WTC11 (cell line): Measurements from ENCODE around the gene ZNF664. TPM values are rescaled to one million over a fixed set of nuclear protein-coding genes. Genes with fewer than 3 reads are reported as not detected.

Experiments used
- ATAC-seq: fragments of 200-7000 bp; cut with Tn5 transposase; 2 replicates; pipeline ENCODE4 v1.10.0; 2021; ENCODE audit warnings: mild to moderate bottlenecking, moderate library complexity
- CTCF ChIA-PET: fragments of 300-600 bp; sonication (Branson Sonifier 250); formaldehyde crosslinking; loops from one replicate; lab custom pipeline; 2021; ENCODE audit warnings: antibody characterized with exemption; lab: Charles Lee
- POLR2A ChIA-PET: fragments of 350-600 bp; sonication (Branson Sonifier 250); formaldehyde crosslinking; loops from one replicate; lab custom pipeline; 2021; ENCODE audit warnings: antibody characterized with exemption; lab: Charles Lee
- DNase-seq: peaks from one replicate; pipeline ENCODE4 v3.0.0; 2021; ENCODE audit warnings: low spot score
- H3K27ac Mint-ChIP-seq: 2 replicates; pipeline ENCODE4 v1.8.0; 2021; ENCODE audit warnings: mixed read lengths
- H3K27me3 Mint-ChIP-seq: 2 replicates; pipeline ENCODE4 v1.8.0; 2021; ENCODE audit warnings: low read depth, mild to moderate bottlenecking, moderate library complexity, mixed read lengths
- H3K36me3 Mint-ChIP-seq: 2 replicates; pipeline ENCODE4 v1.8.0; 2021; ENCODE audit warnings: mixed read lengths
- H3K4me1 Mint-ChIP-seq: 2 replicates; pipeline ENCODE4 v1.8.0; 2022; ENCODE audit warnings: mixed read lengths
- H3K4me3 Mint-ChIP-seq: 2 replicates; pipeline ENCODE4 v1.8.0; 2021; ENCODE audit warnings: mild to moderate bottlenecking, moderate library complexity, mixed read lengths
- H3K9me3 Mint-ChIP-seq: 2 replicates; pipeline ENCODE4 v1.8.0; 2021; ENCODE audit warnings: mixed read lengths
- ATF1 ChIP-seq: sonication (generic); formaldehyde crosslinking; IDR thresholded peaks from 2 replicates; pipeline ENCODE4 v1.8.1; 2023; ENCODE audit warnings: mild to moderate bottlenecking, moderate library complexity, missing genetic modification reagents
- ESRRA ChIP-seq: sonication (generic); formaldehyde crosslinking; IDR thresholded peaks from 2 replicates; pipeline ENCODE4 v1.8.1; 2022; ENCODE audit warnings: mild to moderate bottlenecking, missing genetic modification reagents, borderline replicate concordance
- FOXP1 ChIP-seq: sonication (generic); formaldehyde crosslinking; IDR thresholded peaks from 2 replicates; pipeline ENCODE4 v1.8.0; 2022; ENCODE audit warnings: missing genetic modification reagents, mild to moderate bottlenecking, moderate library complexity, borderline replicate concordance
- JUN ChIP-seq: sonication (generic); formaldehyde crosslinking; IDR thresholded peaks from 2 replicates; pipeline ENCODE4 v1.8.0; 2023; ENCODE audit warnings: mild to moderate bottlenecking, missing genetic modification reagents
- OVOL2 ChIP-seq: fragments of 250-450 bp; sonication (Bioruptor Pico); IDR thresholded peaks from 2 replicates; pipeline ENCODE4 v1.9.0; 2021; ENCODE audit warnings: mild to moderate bottlenecking, borderline replicate concordance
- TCF7 ChIP-seq: sonication (generic); formaldehyde crosslinking; IDR thresholded peaks from 2 replicates; pipeline ENCODE4 v1.8.0; 2022; ENCODE audit warnings: mild to moderate bottlenecking, low read depth, missing genetic modification reagents, moderate library complexity
- TEAD1 ChIP-seq: sonication (generic); formaldehyde crosslinking; IDR thresholded peaks from 2 replicates; pipeline ENCODE4 v1.8.0; 2022; ENCODE audit warnings: mild to moderate bottlenecking, missing genetic modification reagents
- TEAD4 ChIP-seq: sonication (generic); formaldehyde crosslinking; IDR thresholded peaks from 2 replicates; pipeline ENCODE4 v1.8.0; 2022; ENCODE audit warnings: mild to moderate bottlenecking, missing genetic modification reagents
- ZNF121 ChIP-seq: sonication (generic); formaldehyde crosslinking; IDR thresholded peaks from 2 replicates; pipeline ENCODE4 v1.8.0; 2023; ENCODE audit warnings: missing genetic modification reagents
- ZNF317 ChIP-seq: sonication (generic); formaldehyde crosslinking; IDR thresholded peaks from 2 replicates; pipeline ENCODE4 v1.8.1; 2023; ENCODE audit warnings: low read depth, mild to moderate bottlenecking, moderate library complexity, missing genetic modification reagents, borderline replicate concordance
- total RNA-seq: library from RNA; stranded (reverse); gene quantifications from 3 replicates; pipeline ENCODE4 v1.2.3, GENCODE V29; 2021
- TF ChIP-seq, protein P1 (sequence below): sonication (generic); formaldehyde crosslinking; IDR thresholded peaks from 2 replicates; pipeline ENCODE4 v1.8.1; 2023; ENCODE audit warnings: mild to moderate bottlenecking, missing genetic modification reagents, moderate library complexity
- TF ChIP-seq, protein P2 (sequence below): fragments of 250-450 bp; sonication (Bioruptor Pico); IDR thresholded peaks from 2 replicates; pipeline ENCODE4 v1.9.0; 2021; ENCODE audit warnings: mild to moderate bottlenecking, borderline replicate concordance
- TF ChIP-seq, protein P3 (sequence below): fragments of 250-450 bp; sonication (Bioruptor Pico); IDR thresholded peaks from 2 replicates; pipeline ENCODE4 v1.9.0; 2021; ENCODE audit warnings: moderate library complexity, mild to moderate bottlenecking, inconsistent platforms, borderline replicate concordance
- TF ChIP-seq, protein P4 (sequence below): sonication (generic); formaldehyde crosslinking; IDR thresholded peaks from 2 replicates; pipeline ENCODE4 v1.8.1; 2022; ENCODE audit warnings: low read depth, mild to moderate bottlenecking, moderate library complexity, missing genetic modification reagents, borderline replicate concordance
- TF ChIP-seq, protein P5 (sequence below): sonication (generic); formaldehyde crosslinking; IDR thresholded peaks from 2 replicates; pipeline ENCODE4 v1.8.1; 2023; ENCODE audit warnings: mild to moderate bottlenecking, missing genetic modification reagents, moderate library complexity
- TF ChIP-seq, protein P6 (sequence below): sonication (generic); formaldehyde crosslinking; IDR thresholded peaks from 2 replicates; pipeline ENCODE4 v1.8.1; 2023; ENCODE audit warnings: mild to moderate bottlenecking, missing genetic modification reagents
- TF ChIP-seq, protein P7 (sequence below): sonication (generic); formaldehyde crosslinking; IDR thresholded peaks from 2 replicates; pipeline ENCODE4 v1.8.1; 2022; ENCODE audit warnings: mild to moderate bottlenecking, missing genetic modification reagents, moderate library complexity, borderline replicate concordance

ZNF664 gene
- total RNA-seq, 1 experiment from 2014 or later: 61.7 TPM

DNA sequence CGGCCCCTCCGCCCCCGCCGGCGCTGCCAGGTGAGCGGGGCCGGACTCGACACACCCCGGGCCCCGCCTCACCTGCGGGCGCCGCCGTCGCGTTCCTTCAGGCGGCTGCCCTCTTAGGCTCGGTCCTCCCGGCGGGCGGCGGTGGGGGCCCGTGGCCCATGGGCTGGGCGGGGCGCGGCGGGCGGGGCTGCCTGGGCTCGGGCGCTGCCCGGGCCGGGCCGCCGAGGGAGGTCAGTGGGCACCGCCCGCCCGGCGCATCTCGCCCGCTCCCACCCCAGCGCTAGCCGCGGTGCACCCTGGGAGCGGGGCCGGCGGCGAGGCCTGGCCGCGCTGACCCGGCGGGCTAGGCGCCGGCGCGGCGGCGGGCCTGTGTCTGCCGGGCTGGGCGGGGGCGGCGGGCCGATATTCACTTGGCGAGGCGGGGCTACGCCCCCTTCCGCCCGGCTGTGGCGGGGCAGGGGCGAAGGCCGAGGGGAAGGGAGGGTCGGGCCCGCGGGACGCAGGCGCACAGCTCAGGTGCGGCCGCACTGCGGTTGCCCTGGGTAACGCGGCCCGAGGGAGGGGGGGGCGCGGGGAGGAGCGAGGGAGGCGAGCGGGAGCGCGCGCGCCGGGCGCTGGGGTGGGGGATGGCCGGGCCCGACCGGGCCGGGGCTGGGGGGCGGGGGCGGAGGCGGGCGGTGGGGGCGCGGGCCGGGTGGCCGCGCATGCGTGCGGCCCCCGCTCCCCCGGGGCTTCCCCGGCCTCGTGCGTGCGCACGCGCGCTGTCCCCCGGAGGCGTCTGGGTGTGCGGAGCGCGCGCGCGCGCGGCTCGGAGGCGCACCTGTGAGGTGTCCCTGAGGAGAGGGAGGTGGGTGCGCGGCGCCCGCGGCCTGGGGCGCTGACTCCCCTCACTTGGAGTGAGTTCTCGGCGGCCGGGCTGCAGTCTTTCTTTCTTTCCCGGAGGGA, at the start of gene ZNF664, which contains the start of gene CCDC92 (continued):
- TF ChIP-seq, protein P1, sequence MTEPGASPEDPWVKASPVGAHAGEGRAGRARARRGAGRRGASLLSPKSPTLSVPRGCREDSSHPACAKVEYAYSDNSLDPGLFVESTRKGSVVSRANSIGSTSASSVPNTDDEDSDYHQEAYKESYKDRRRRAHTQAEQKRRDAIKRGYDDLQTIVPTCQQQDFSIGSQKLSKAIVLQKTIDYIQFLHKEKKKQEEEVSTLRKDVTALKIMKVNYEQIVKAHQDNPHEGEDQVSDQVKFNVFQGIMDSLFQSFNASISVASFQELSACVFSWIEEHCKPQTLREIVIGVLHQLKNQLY (CRISPR knock-in tag): no peak
- TF ChIP-seq, protein P2, sequence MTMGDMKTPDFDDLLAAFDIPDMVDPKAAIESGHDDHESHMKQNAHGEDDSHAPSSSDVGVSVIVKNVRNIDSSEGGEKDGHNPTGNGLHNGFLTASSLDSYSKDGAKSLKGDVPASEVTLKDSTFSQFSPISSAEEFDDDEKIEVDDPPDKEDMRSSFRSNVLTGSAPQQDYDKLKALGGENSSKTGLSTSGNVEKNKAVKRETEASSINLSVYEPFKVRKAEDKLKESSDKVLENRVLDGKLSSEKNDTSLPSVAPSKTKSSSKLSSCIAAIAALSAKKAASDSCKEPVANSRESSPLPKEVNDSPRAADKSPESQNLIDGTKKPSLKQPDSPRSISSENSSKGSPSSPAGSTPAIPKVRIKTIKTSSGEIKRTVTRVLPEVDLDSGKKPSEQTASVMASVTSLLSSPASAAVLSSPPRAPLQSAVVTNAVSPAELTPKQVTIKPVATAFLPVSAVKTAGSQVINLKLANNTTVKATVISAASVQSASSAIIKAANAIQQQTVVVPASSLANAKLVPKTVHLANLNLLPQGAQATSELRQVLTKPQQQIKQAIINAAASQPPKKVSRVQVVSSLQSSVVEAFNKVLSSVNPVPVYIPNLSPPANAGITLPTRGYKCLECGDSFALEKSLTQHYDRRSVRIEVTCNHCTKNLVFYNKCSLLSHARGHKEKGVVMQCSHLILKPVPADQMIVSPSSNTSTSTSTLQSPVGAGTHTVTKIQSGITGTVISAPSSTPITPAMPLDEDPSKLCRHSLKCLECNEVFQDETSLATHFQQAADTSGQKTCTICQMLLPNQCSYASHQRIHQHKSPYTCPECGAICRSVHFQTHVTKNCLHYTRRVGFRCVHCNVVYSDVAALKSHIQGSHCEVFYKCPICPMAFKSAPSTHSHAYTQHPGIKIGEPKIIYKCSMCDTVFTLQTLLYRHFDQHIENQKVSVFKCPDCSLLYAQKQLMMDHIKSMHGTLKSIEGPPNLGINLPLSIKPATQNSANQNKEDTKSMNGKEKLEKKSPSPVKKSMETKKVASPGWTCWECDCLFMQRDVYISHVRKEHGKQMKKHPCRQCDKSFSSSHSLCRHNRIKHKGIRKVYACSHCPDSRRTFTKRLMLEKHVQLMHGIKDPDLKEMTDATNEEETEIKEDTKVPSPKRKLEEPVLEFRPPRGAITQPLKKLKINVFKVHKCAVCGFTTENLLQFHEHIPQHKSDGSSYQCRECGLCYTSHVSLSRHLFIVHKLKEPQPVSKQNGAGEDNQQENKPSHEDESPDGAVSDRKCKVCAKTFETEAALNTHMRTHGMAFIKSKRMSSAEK (CRISPR knock-in tag): no peak
- TF ChIP-seq, protein P3, sequence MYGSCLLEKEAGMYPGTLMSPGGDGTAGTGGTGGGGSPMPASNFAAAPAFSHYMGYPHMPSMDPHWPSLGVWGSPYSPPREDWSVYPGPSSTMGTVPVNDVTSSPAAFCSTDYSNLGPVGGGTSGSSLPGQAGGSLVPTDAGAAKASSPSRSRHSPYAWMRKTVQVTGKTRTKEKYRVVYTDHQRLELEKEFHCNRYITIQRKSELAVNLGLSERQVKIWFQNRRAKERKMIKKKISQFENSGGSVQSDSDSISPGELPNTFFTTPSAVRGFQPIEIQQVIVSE (CRISPR knock-in tag): no peak
- no peak for TF ChIP-seq ZNF317 (CRISPR knock-in tag)
- TF ChIP-seq, protein P4, sequence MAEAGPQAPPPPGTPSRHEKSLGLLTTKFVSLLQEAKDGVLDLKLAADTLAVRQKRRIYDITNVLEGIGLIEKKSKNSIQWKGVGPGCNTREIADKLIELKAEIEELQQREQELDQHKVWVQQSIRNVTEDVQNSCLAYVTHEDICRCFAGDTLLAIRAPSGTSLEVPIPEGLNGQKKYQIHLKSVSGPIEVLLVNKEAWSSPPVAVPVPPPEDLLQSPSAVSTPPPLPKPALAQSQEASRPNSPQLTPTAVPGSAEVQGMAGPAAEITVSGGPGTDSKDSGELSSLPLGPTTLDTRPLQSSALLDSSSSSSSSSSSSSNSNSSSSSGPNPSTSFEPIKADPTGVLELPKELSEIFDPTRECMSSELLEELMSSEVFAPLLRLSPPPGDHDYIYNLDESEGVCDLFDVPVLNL (CRISPR knock-in tag): no peak

DNA sequence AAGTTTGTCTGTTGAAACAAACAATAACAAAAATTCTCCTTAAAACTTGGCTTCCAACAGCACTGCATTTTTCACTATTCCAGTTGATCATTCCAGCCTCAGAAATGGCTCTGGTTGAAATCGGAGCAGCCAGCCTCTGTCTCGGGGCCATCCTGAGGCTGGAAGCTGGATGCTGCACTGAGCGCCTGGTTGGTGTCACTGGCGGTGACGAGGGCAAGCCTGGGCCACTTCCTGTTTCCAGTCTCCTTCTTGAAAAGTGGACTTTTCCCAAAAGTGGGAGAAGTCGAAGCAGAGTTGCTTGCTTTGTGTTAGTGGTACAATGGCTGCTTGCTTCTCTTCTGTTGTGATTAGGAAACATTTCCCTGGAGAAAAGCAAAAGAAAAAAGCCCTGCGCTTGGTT, 49.1 kb upstream of the ZNF664 start:
- no peaks in the 10 kb centered on the region for H3K4me1 Mint-ChIP-seq
- H3K4me3 Mint-ChIP-seq: no peak overlapping the region
- peaks cover under 1% of the 10 kb centered on the region; the same call in 1 of the 2 replicates for H3K27me3 Mint-ChIP-seq
- no peaks in the 10 kb centered on the region for H3K36me3 Mint-ChIP-seq
- ChIA-PET CTCF (interaction anchor here (0.8 kb wide), 1 partner anchor 19 kb away, joined by 4 read pairs; no protein-coding TSS in a partner anchor), POLR2A (no interaction called here)
- ATAC-seq: no peak
- H3K27ac Mint-ChIP-seq: no peak overlapping the region
- no peak for DNase-seq
- no peaks in the 10 kb centered on the region for H3K9me3 Mint-ChIP-seq
- no peak for TF ChIP-seq JUN (CRISPR knock-in tag)
- no peak for TF ChIP-seq FOXP1 (CRISPR knock-in tag)
- TF ChIP-seq TEAD1 (CRISPR knock-in tag): no peak
- TF ChIP-seq TEAD4 (CRISPR knock-in tag): no peak
- TF ChIP-seq ATF1 (CRISPR knock-in tag): no peak
- TF ChIP-seq, protein P5, sequence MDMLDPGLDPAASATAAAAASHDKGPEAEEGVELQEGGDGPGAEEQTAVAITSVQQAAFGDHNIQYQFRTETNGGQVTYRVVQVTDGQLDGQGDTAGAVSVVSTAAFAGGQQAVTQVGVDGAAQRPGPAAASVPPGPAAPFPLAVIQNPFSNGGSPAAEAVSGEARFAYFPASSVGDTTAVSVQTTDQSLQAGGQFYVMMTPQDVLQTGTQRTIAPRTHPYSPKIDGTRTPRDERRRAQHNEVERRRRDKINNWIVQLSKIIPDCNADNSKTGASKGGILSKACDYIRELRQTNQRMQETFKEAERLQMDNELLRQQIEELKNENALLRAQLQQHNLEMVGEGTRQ (CRISPR knock-in tag): no peak
- TF ChIP-seq, protein P6, sequence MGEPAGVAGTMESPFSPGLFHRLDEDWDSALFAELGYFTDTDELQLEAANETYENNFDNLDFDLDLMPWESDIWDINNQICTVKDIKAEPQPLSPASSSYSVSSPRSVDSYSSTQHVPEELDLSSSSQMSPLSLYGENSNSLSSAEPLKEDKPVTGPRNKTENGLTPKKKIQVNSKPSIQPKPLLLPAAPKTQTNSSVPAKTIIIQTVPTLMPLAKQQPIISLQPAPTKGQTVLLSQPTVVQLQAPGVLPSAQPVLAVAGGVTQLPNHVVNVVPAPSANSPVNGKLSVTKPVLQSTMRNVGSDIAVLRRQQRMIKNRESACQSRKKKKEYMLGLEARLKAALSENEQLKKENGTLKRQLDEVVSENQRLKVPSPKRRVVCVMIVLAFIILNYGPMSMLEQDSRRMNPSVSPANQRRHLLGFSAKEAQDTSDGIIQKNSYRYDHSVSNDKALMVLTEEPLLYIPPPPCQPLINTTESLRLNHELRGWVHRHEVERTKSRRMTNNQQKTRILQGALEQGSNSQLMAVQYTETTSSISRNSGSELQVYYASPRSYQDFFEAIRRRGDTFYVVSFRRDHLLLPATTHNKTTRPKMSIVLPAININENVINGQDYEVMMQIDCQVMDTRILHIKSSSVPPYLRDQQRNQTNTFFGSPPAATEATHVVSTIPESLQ: no peak
- TF ChIP-seq OVOL2 (CRISPR knock-in tag): no peak
- no peak for TF ChIP-seq ZNF317 (CRISPR knock-in tag)
- TF ChIP-seq ZNF121 (CRISPR knock-in tag): no peak
- TF ChIP-seq ESRRA (CRISPR knock-in tag): no peak
- no peak for TF ChIP-seq TCF7 (CRISPR knock-in tag)
- TF ChIP-seq, protein P7, sequence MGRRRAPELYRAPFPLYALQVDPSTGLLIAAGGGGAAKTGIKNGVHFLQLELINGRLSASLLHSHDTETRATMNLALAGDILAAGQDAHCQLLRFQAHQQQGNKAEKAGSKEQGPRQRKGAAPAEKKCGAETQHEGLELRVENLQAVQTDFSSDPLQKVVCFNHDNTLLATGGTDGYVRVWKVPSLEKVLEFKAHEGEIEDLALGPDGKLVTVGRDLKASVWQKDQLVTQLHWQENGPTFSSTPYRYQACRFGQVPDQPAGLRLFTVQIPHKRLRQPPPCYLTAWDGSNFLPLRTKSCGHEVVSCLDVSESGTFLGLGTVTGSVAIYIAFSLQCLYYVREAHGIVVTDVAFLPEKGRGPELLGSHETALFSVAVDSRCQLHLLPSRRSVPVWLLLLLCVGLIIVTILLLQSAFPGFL (CRISPR knock-in tag): no peak
- TF ChIP-seq, protein P2 (CRISPR knock-in tag): no peak
